Activated T-helper 2 cell treated with anti-CD3 and anti-CD28 coated beads, Interferon-gamma antibody, Interleukin-2, Interleukin-4, amounts not matched to agents 10 μg/mL and 5 μg/mL and 100 μg/mL, durations not matched to agents 14 hours and 24 hours and 36 hours (primary cell): Measurements from ENCODE around the gene NFKB1. TPM values are rescaled to one million over a fixed set of nuclear protein-coding genes. Genes with fewer than 3 reads are reported as not detected.

Experiments
- DNase-seq: peaks from one replicate; pipeline ENCODE4 v3.0.0; 2021; ENCODE audit warnings: low spot score
- H3K27ac Mint-ChIP-seq: one replicate; pipeline ENCODE4 v1.8.0; 2021; ENCODE audit warnings: mixed read lengths
- H3K27me3 Mint-ChIP-seq: one replicate; pipeline ENCODE4 v1.8.0; 2021; ENCODE audit warnings: low read depth, mixed read lengths
- H3K36me3 Mint-ChIP-seq: one replicate; pipeline ENCODE4 v1.8.0; 2021; ENCODE audit warnings: low read depth, mixed read lengths
- H3K4me1 Mint-ChIP-seq: one replicate; pipeline ENCODE4 v1.8.0; 2021; ENCODE audit warnings: low read depth, mixed read lengths
- H3K4me3 Mint-ChIP-seq: one replicate; pipeline ENCODE4 v1.8.0; 2021; ENCODE audit warnings: low read depth, mild to moderate bottlenecking, moderate library complexity, mixed read lengths
- H3K9me3 Mint-ChIP-seq: one replicate; pipeline ENCODE4 v1.8.0; 2021; ENCODE audit warnings: mixed read lengths
- intact Hi-C: fragments of 100-400 bp; cut with micrococcal nuclease; formaldehyde crosslinking; loops from one replicate; pipeline ENCODE4 v1.15.1; 2023
- total RNA-seq: library from RNA; stranded (reverse); gene quantifications from 2 replicates; pipeline ENCODE4 v1.2.3, GENCODE V29; 2022

Gene NFKB1
- 199 and 205 TPM in 2 replicates for total RNA-seq

DNA sequence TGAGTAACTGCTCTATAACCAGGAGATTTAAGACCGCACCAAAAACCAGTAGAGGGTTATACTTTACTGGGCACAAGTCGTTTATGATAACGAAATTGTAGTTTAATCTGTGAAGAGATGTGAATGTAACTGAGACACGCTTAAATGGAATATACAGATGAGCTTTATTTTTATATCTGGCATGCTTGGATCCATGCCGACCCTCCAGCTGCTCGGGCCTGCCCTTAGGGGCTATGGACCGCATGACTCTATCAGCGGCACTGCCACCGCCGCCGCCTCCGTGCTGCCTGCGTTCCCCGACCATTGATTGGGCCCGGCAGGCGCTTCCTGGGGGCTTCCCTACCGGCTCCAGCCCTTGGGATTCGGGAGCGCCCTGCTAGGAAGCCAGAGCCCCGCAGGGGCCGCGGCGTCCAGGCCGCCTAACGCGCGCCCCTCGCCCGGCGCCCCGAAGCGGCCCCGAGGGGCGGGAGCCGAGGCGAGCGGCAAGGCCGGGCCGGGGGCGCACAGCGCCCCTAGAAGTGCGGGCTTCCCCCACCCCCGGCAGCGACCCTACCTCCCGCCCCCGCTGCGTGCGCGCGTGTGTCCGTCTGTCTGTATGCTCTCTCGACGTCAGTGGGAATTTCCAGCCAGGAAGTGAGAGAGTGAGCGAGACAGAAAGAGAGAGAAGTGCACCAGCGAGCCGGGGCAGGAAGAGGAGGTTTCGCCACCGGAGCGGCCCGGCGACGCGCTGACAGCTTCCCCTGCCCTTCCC lies at the start of gene NFKB1:
Gene NFKB1 (plus strand): TSS at position 664 of the 751 bp plus-strand sequence. CDS start 24,160 bp downstream, outside the sequence.
- no peaks in the 10 kb centered on the region for H3K27me3 Mint-ChIP-seq
- peaks cover 29% of the 10 kb centered on the region for H3K4me1 Mint-ChIP-seq

DNA sequence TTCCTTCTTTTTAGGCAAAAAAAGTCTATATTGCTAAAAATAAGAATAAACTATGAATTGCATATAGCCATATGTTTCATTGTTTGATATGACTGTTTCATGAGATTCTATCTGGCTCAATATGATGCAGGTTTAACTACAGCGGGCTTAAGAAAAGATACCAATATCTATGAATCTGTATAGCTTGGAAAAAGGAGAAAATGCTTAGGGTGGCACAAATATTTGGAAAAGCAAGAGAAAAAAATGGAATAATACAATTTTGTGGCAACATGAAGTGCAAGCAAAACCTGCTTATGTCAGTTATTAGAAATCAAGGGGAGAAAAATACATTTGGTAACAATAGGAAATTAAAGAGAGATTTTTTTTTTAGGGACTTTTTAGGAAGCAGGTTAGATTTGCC lies 48.3 kb upstream of the NFKB1 start:
- peaks cover 64% of the 10 kb centered on the region for H3K4me1 Mint-ChIP-seq
- H3K9me3 Mint-ChIP-seq, result no peaks in the 10 kb centered on the region
- peaks cover 5% of the 10 kb centered on the region for H3K36me3 Mint-ChIP-seq
- intact Hi-C loops, result loop anchor here (2.0 to 10.0 kb wide), 5 partner anchors 14 to 554 kb away; partner anchors contain the start of gene UBE2D3
- no peaks in the 10 kb centered on the region for H3K27me3 Mint-ChIP-seq
- no peak for DNase-seq
- H3K27ac Mint-ChIP-seq, result peak overlapping the region; percentile 43
- no peak overlapping the region for H3K4me3 Mint-ChIP-seq

More for the DNA sequence above, at the start of gene NFKB1:
- H3K9me3 Mint-ChIP-seq, result peaks cover 8% of the 10 kb centered on the region
- intact Hi-C loops, result loop anchor here (1.0 to 5.0 kb wide), 9 partner anchors 34 to 1154 kb away; partner anchors contain the start of genes CISD2, PPP3CA and SLC39A8
- DNase-seq, result peak; percentile 74
- H3K36me3 Mint-ChIP-seq, result peaks cover 35% of the 10 kb centered on the region
- peak within 1 kb of the TSS; percentile 96 for H3K4me3 Mint-ChIP-seq
- H3K27ac Mint-ChIP-seq, result peak within 1 kb of the TSS; percentile 89

- Mint-ChIP-seq H3K36me3 (peaks cover 14% of the 10 kb centered on the region), H3K4me3 (no peak overlapping the region), H3K27ac (no peak overlapping the region), H3K9me3 (peaks cover 9% of the 10 kb centered on the region), H3K4me1 (peaks cover 63% of the 10 kb centered on the region), H3K27me3 (no peaks in the 10 kb centered on the region)
- intact Hi-C loops, result loop anchor here (2.0 to 10.0 kb wide), 5 partner anchors 13 to 553 kb away; partner anchors contain the start of gene UBE2D3
- DNase-seq, result no peak
These were observed 47.3 kb upstream of the NFKB1 start for GRCh38 chr4:102453827-102454226.

GRCh38 chr4:102454268-102454667 lies 46.9 kb upstream of the NFKB1 start:
- Mint-ChIP-seq H3K36me3 (peaks cover 16% of the 10 kb centered on the region), H3K27ac (no peak overlapping the region), H3K4me1 (peaks cover 63% of the 10 kb centered on the region), H3K9me3 (peaks cover 14% of the 10 kb centered on the region), H3K27me3 (no peaks in the 10 kb centered on the region), H3K4me3 (no peak overlapping the region)
- intact Hi-C loops, result loop anchor here (5.0 to 10.0 kb wide), 3 partner anchors 141 to 553 kb away; partner anchors contain the start of gene UBE2D3
- DNase-seq, result no peak

- Mint-ChIP-seq H3K27ac (no peak overlapping the region), H3K4me3 (no peak overlapping the region), H3K4me1 (peaks cover 58% of the 10 kb centered on the region), H3K36me3 (peaks cover 23% of the 10 kb centered on the region), H3K27me3 (no peaks in the 10 kb centered on the region), H3K9me3 (peaks cover 20% of the 10 kb centered on the region)
- DNase-seq, result no peak
- intact Hi-C loops, result loop anchor here (5.0 to 10.0 kb wide), 3 partner anchors 140 to 552 kb away; partner anchors contain the start of gene UBE2D3
These were observed 46.0 kb upstream of the NFKB1 start for GRCh38 chr4:102454981-102455685.

DNA sequence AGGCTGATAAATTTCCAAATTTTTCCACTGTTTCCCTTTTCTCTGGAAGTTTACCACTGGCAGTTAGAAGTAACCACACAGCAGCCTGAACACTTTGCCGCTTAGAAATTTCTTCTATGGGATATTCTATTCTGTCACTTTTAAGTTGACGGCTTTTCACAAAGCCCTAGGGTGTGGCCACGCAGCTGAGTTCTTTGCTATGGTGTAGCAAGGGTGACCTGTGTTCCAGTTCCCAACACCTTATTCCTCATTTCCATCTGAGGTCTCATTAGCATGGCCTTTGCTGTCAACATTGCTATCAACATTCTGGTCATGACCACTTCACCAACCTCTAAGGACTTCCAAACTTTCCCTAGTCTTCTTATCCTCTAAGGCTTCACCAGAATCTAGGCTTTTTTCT lies 45.4 kb upstream of the NFKB1 start:
- Mint-ChIP-seq H3K4me3 (no peak overlapping the region), H3K4me1 (peaks cover 53% of the 10 kb centered on the region), H3K27me3 (no peaks in the 10 kb centered on the region), H3K27ac (no peak overlapping the region), H3K36me3 (peaks cover 28% of the 10 kb centered on the region), H3K9me3 (peaks cover 26% of the 10 kb centered on the region)
- DNase-seq, result no peak
- intact Hi-C loops, result loop anchor here (10.0 kb wide), 1 partner anchor 139 kb away; no protein-coding TSS in a partner anchor

DNA sequence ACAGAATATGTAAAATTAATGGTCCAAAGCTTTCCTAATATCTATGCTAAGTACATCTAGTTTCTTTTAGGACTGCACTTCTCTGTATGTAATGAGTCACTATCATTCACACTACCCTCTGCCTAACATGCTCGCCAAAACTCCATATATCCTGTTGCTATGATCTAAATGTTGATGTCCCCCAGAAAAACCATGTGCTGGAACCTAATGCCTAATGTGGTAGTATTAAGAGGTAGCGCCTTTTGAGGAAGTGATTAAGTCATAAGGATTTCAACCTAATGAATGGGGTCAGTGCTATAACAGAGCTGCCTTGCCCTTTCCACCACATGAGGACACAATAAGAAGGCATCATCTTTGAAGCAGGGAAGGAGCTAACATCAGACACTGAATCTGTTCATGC lies 34.9 kb upstream of the NFKB1 start:
- Mint-ChIP-seq H3K4me1 (peaks cover 31% of the 10 kb centered on the region), H3K4me3 (no peak overlapping the region), H3K27me3 (peaks cover 3% of the 10 kb centered on the region), H3K36me3 (peaks cover 10% of the 10 kb centered on the region), H3K27ac (no peak overlapping the region), H3K9me3 (peaks cover 14% of the 10 kb centered on the region)
- intact Hi-C loops, result loop anchor here (2.0 to 5.0 kb wide), 2 partner anchors 13 to 36 kb away; partner anchors contain the start of gene NFKB1
- no peak for DNase-seq

DNA sequence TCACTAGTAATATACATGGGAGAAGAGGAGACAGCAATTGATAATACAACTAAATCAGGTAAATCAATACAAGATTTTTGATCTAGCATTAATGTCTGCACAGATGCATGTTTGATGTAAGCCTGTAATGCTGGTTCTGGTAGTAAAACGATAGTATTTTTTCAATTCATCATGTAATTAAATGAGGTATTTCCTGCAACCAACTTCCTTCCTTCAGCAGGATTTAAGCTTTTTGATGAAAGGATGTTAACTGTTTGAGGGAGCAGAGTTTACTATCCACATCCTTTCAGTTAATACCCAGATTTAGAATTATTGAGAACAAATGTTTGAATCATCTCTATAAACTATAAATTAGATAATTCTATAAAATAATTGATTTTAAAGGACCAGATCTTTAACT lies 31.4 kb upstream of the NFKB1 start:
- no peaks in the 10 kb centered on the region for H3K9me3 Mint-ChIP-seq
- no peak overlapping the region for H3K27ac Mint-ChIP-seq
- H3K4me1 Mint-ChIP-seq, result peaks cover 44% of the 10 kb centered on the region
- H3K36me3 Mint-ChIP-seq, result no peaks in the 10 kb centered on the region
- no peak for DNase-seq
- intact Hi-C loops, result loop anchor here (5.0 kb wide), 1 partner anchor 32 kb away; the partner anchor contains the start of gene NFKB1
- peaks cover 4% of the 10 kb centered on the region for H3K27me3 Mint-ChIP-seq
- no peak overlapping the region for H3K4me3 Mint-ChIP-seq

DNA sequence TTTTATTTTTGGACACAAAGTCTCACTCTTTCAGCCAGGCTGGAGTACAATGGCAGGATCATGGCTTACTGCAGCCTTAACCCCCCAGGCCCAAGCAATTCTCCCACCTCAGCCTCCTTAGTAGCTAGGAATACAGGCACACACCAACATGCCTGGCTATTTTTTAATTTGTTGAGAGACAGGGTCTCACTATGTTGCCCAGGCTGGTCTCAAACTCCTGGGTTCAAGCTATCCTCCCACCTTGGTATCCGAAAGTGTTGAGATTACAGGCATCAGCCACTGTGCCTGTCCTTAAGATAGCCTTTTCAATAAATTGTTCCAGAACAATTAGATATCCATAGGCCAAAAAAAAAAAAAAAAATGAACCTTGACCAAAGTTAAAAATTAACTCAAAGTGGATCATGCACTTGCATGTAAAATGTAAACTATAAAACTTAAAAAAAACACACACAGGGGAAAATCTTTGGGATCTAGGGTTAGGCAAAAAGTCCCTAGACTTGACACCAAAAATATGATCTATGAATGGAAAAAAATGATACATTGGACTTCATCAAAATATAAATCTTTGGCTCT lies 28.6 kb upstream of the NFKB1 start:
- Mint-ChIP-seq H3K27me3 (peaks cover 4% of the 10 kb centered on the region), H3K4me3 (no peak overlapping the region), H3K9me3 (peaks cover 18% of the 10 kb centered on the region), H3K4me1 (peaks cover 27% of the 10 kb centered on the region), H3K36me3 (peaks cover 15% of the 10 kb centered on the region), H3K27ac (no peak overlapping the region)
- intact Hi-C loops, result no loop called here
- no peak for DNase-seq

GRCh38 chr4:102473476-102473875 lies 27.7 kb upstream of the NFKB1 start:
- Mint-ChIP-seq H3K36me3 (peaks cover 16% of the 10 kb centered on the region), H3K27me3 (peaks cover 4% of the 10 kb centered on the region), H3K4me3 (no peak overlapping the region), H3K9me3 (peaks cover 20% of the 10 kb centered on the region), H3K4me1 (peaks cover 25% of the 10 kb centered on the region), H3K27ac (no peak overlapping the region)
- intact Hi-C loops, result no loop called here
- no peak for DNase-seq

DNA sequence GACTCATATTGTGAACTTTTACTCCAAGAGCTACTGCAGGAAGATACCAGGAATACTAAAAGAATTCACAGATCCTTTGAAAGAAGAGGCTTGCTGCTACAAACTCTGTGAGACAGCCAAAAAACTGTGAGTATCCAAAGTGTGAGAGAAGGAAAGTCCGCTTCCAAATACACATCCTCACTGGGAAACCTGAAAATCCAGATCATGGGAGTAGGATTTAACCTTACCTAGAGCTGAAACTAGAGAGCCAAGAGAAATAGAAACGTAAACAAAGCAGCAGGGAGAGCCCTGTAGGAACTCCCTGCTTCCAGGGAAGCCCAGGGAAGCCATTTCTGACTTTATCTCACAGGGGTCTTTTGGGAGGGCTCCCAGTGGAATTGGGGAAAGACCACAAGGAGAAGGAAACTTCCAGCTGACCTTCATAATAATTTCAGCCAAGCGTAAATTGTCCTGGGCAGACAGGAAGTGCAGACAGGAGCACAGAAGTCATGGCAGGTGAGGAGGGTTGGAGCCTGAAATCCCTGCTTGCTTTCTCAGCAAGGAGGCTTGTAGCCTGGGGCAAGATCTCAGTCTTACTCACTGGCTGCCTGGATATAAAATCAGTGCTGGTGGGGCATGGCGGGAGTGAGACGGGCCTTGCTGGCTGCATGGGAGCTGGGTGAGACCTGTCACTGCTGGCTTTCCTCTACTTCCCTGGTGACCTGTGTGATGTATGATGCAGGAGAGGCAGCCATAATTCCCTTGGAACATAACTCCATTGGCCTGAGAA lies 26.2 kb upstream of the NFKB1 start:
- intact Hi-C loops, result no loop called here
- no peak overlapping the region for H3K27ac Mint-ChIP-seq
- peaks cover 32% of the 10 kb centered on the region for H3K9me3 Mint-ChIP-seq
- no peak overlapping the region for H3K4me3 Mint-ChIP-seq
- no peak for DNase-seq
- peaks cover 22% of the 10 kb centered on the region for H3K36me3 Mint-ChIP-seq
- peaks cover 4% of the 10 kb centered on the region for H3K27me3 Mint-ChIP-seq
- H3K4me1 Mint-ChIP-seq, result peaks cover 19% of the 10 kb centered on the region

- H3K4me3 Mint-ChIP-seq, result no peak overlapping the region
- no peak for DNase-seq
- peaks cover 14% of the 10 kb centered on the region for H3K4me1 Mint-ChIP-seq
- no peak overlapping the region for H3K27ac Mint-ChIP-seq
- intact Hi-C loops, result no loop called here
- peaks cover 22% of the 10 kb centered on the region for H3K36me3 Mint-ChIP-seq
- peaks cover 3% of the 10 kb centered on the region for H3K27me3 Mint-ChIP-seq
- peaks cover 46% of the 10 kb centered on the region for H3K9me3 Mint-ChIP-seq
These were observed 23.5 kb upstream of the NFKB1 start for GRCh38 chr4:102477657-102478056.
